ENCODE measurements around the gene PACSIN2. TPM values are rescaled to one million over a fixed set of nuclear protein-coding genes. Genes with fewer than 3 reads are reported as not detected.

Gene PACSIN2
- total and polyA plus RNA-seq, 2 experiments from 2014 or later, result 36.0 to 43.7 TPM

- H3K9ac ChIP-seq, result no peak overlapping the region
- no peak for DNase-seq
- peaks cover 7% of the 10 kb centered on the region; the same call in 1 of the 2 replicates for H3F3A ChIP-seq (ENCODE audit: insufficient read depth)
- H3K79me2 ChIP-seq (ENCODE audit: insufficient read depth), result peaks cover 98% of the 10 kb centered on the region
- H3K36me3 ChIP-seq (ENCODE audit: low read depth), result 0 out of 2 replicates have a peak, but pooled peaks cover 4% of the 10 kb centered on the region
- 78 to 79% methylated on average over 13 of the region's 13 CpGs for WGBS, 2 experiments (ENCODE audit: low coverage in 1 of 2, low lambda C conversion rate in 2 of 2, missing lambda C conversion rate in 2 of 2)
- H4K20me1 ChIP-seq (ENCODE audit: insufficient read depth), result no peaks in the 10 kb centered on the region; the same call in 1 of the 2 replicates
- no peak overlapping the region for H2AFZ ChIP-seq
- H3K27me3 ChIP-seq (replicated peaks; ENCODE audit: insufficient read depth), result no peaks in the 10 kb centered on the region
- in situ Hi-C loops (cut with MboI), result no loop called here
- H3K9me2 ChIP-seq (ENCODE audit: insufficient read depth), result no peaks in the 10 kb centered on the region
- H3K4me1 ChIP-seq (ENCODE audit: insufficient read depth), result peaks cover 11% of the 10 kb centered on the region
- no peaks in the 10 kb centered on the region for H3K9me3 ChIP-seq (ENCODE audit: low read depth)
- TF ChIP-seq EZH2phosphoT487 (IDR thresholded peaks at IDR 0.05; ENCODE audit: insufficient read depth, low read depth), result no peak
- TF ChIP-seq EZH2 (IDR thresholded peaks at IDR 0.05; ENCODE audit: insufficient read depth, poor library complexity, severe bottlenecking), result no peak
- H3K27ac ChIP-seq, result no peak overlapping the region
- no peak overlapping the region for H3K4me2 ChIP-seq (ENCODE audit: unreplicated experiment)
- H3K4me3 ChIP-seq, result no peak overlapping the region
Observed at GRCh38 chr22:42951093-42951710, 63.7 kb downstream of the PACSIN2 start.

GRCh38 chr22:42950281-42950680 is 64.7 kb downstream of the PACSIN2 start:
- H3K79me2 ChIP-seq (ENCODE audit: insufficient read depth), result peaks cover 98% of the 10 kb centered on the region
- H3K27me3 ChIP-seq (replicated peaks; ENCODE audit: insufficient read depth), result no peaks in the 10 kb centered on the region
- no peak overlapping the region for H3K4me2 ChIP-seq (ENCODE audit: unreplicated experiment)
- H3K27ac ChIP-seq, result no peak overlapping the region
- no peaks in the 10 kb centered on the region for H3K36me3 ChIP-seq (ENCODE audit: low read depth)
- no peak overlapping the region for H2AFZ ChIP-seq
- in situ Hi-C loops (cut with MboI), result no loop called here
- no peak for DNase-seq
- peaks cover 11% of the 10 kb centered on the region for H3K4me1 ChIP-seq (ENCODE audit: insufficient read depth)
- H3K4me3 ChIP-seq, result no peak overlapping the region
- no peak for TF ChIP-seq EZH2 (IDR thresholded peaks at IDR 0.05; ENCODE audit: insufficient read depth, poor library complexity, severe bottlenecking)
- no peak for TF ChIP-seq EZH2phosphoT487 (IDR thresholded peaks at IDR 0.05; ENCODE audit: insufficient read depth, low read depth)
- no peaks in the 10 kb centered on the region; the same call in 1 of the 2 replicates for H4K20me1 ChIP-seq (ENCODE audit: insufficient read depth)
- H3F3A ChIP-seq (ENCODE audit: insufficient read depth), result peaks cover 7% of the 10 kb centered on the region; the same call in 1 of the 2 replicates
- no peak overlapping the region for H3K9ac ChIP-seq
- H3K9me3 ChIP-seq (ENCODE audit: low read depth), result no peaks in the 10 kb centered on the region
- WGBS, 2 experiments (ENCODE audit: low coverage in 1 of 2, low lambda C conversion rate in 2 of 2, missing lambda C conversion rate in 2 of 2), result 92 to 96% methylated on average over 5 of the region's 5 CpGs
- H3K9me2 ChIP-seq (ENCODE audit: insufficient read depth), result no peaks in the 10 kb centered on the region

GRCh38 chr22:42949159-42949558 is 65.8 kb downstream of the PACSIN2 start:
- peaks cover 7% of the 10 kb centered on the region; the same call in 1 of the 2 replicates for H3F3A ChIP-seq (ENCODE audit: insufficient read depth)
- no peaks in the 10 kb centered on the region for H4K20me1 ChIP-seq (ENCODE audit: insufficient read depth)
- WGBS, 2 experiments (ENCODE audit: low coverage in 1 of 2, low lambda C conversion rate in 2 of 2, missing lambda C conversion rate in 2 of 2), result 8 to 19% methylated on average over 6 of the region's 6 CpGs
- H3K4me2 ChIP-seq (ENCODE audit: unreplicated experiment), result peak overlapping the region; percentile 29
- H3K4me3 ChIP-seq, result no peak overlapping the region
- H3K36me3 ChIP-seq (ENCODE audit: low read depth), result no peaks in the 10 kb centered on the region
- H2AFZ ChIP-seq, result no peak overlapping the region
- peak overlapping the region; percentile 15 for H3K9ac ChIP-seq
- peak overlapping the region; percentile 56 for H3K27ac ChIP-seq
- DNase-seq, result peak; percentile 91
- no peaks in the 10 kb centered on the region for H3K9me3 ChIP-seq (ENCODE audit: low read depth)
- peaks cover 98% of the 10 kb centered on the region for H3K79me2 ChIP-seq (ENCODE audit: insufficient read depth)
- no peaks in the 10 kb centered on the region for H3K27me3 ChIP-seq (replicated peaks; ENCODE audit: insufficient read depth)
- no peak for TF ChIP-seq EZH2phosphoT487 (IDR thresholded peaks at IDR 0.05; ENCODE audit: insufficient read depth, low read depth)
- no peak for TF ChIP-seq EZH2 (IDR thresholded peaks at IDR 0.05; ENCODE audit: insufficient read depth, poor library complexity, severe bottlenecking)
- H3K9me2 ChIP-seq (ENCODE audit: insufficient read depth), result no peaks in the 10 kb centered on the region
- in situ Hi-C loops (cut with MboI), result no loop called here
- H3K4me1 ChIP-seq (ENCODE audit: insufficient read depth), result peaks cover 11% of the 10 kb centered on the region

- Histone ChIP-seq H4K20me1 (ENCODE audit: insufficient read depth) (no peaks in the 10 kb centered on the region), H3K9me2 (ENCODE audit: insufficient read depth) (no peaks in the 10 kb centered on the region), H3K9me3 (ENCODE audit: low read depth) (no peaks in the 10 kb centered on the region), H2AFZ (no peak overlapping the region), H3K4me3 (no peak overlapping the region), H3K4me2 (ENCODE audit: unreplicated experiment) (no peak overlapping the region), H3K27me3 (replicated peaks; ENCODE audit: insufficient read depth) (no peaks in the 10 kb centered on the region), H3K79me2 (ENCODE audit: insufficient read depth) (peaks cover 98% of the 10 kb centered on the region), H3K9ac (no peak overlapping the region), H3K27ac (peak overlapping the region; percentile 56; the same call in 1 of the 2 replicates), H3K4me1 (ENCODE audit: insufficient read depth) (peaks cover 11% of the 10 kb centered on the region), H3K36me3 (ENCODE audit: low read depth) (0 out of 2 replicates have a peak, but pooled peaks cover 3% of the 10 kb centered on the region), H3F3A (ENCODE audit: insufficient read depth) (peaks cover 10% of the 10 kb centered on the region; the same call in 1 of the 2 replicates)
- no peak for TF ChIP-seq EZH2 (IDR thresholded peaks at IDR 0.05; ENCODE audit: insufficient read depth, poor library complexity, severe bottlenecking)
- TF ChIP-seq EZH2phosphoT487 (IDR thresholded peaks at IDR 0.05; ENCODE audit: insufficient read depth, low read depth), result no peak
- 77 to 80% methylated on average over 2 of the region's 2 CpGs for WGBS, 2 experiments (ENCODE audit: low coverage in 1 of 2, low lambda C conversion rate in 2 of 2, missing lambda C conversion rate in 2 of 2)
- no peak for DNase-seq
- in situ Hi-C loops (cut with MboI), result no loop called here
Observed at GRCh38 chr22:42948294-42948693, 66.7 kb downstream of the PACSIN2 start.

Data from GM23248 (cell line).